Osteoblast (primary cell): ENCODE data around the gene TMEM147. TPM values are rescaled to one million over a fixed set of nuclear protein-coding genes. Genes with fewer than 3 reads are reported as not detected.

Experiments used
- DNase-seq: peaks from one replicate; pipeline ENCODE4 v3.0.0; 2011; ENCODE audit warnings: low spot score, mixed read lengths; ENCODE audit not compliant: insufficient read length; ENCODE audit errors: missing footprints
- H2AFZ ChIP-seq: 2 replicates; pipeline ENCODE4 v1.6.0; 2011; ENCODE audit warnings: mild to moderate bottlenecking, low read length
- H3K27ac ChIP-seq: 2 replicates; pipeline ENCODE4 v1.5.1; 2011; ENCODE audit warnings: mild to moderate bottlenecking, low read depth, low read length, moderate library complexity
- H3K27me3 ChIP-seq: 2 replicates; pipeline ENCODE4 v1.6.0; 2012; ENCODE audit warnings: mild to moderate bottlenecking, control low read depth, inconsistent platforms, low read length, moderate library complexity; ENCODE audit not compliant: insufficient read depth
- H3K36me3 ChIP-seq: 2 replicates; pipeline ENCODE4 v1.5.1; 2011; ENCODE audit warnings: mild to moderate bottlenecking, low read length, control low read depth, moderate library complexity; ENCODE audit not compliant: insufficient read depth
- H3K4me1 ChIP-seq: 2 replicates; pipeline ENCODE4 v1.5.1; 2011; ENCODE audit warnings: mild to moderate bottlenecking, low read length, control low read depth, moderate library complexity; ENCODE audit not compliant: insufficient read depth
- H3K4me2 ChIP-seq: 2 replicates; pipeline ENCODE4 v1.6.0; 2011; ENCODE audit warnings: mild to moderate bottlenecking, low read length; ENCODE audit not compliant: insufficient read depth
- H3K4me3 ChIP-seq: fragments of 200-600 bp; sonication (generic); 3 replicates; pipeline ENCODE4 v1.5.1; 2012; ENCODE audit warnings: mild to moderate bottlenecking, low read length, inconsistent platforms; ENCODE audit not compliant: insufficient read depth
- H3K79me2 ChIP-seq: 2 replicates; pipeline ENCODE4 v1.6.0; 2012; ENCODE audit warnings: mild to moderate bottlenecking, low read length, control low read depth, inconsistent platforms; ENCODE audit not compliant: insufficient read depth
- H3K9me3 ChIP-seq: 2 replicates; pipeline ENCODE4 v1.5.1; 2011; ENCODE audit warnings: low read depth, low read length, control low read depth
- H4K20me1 ChIP-seq: 2 replicates; pipeline ENCODE4 v1.6.0; 2012; ENCODE audit warnings: mild to moderate bottlenecking, low read length, control low read depth; ENCODE audit not compliant: insufficient read depth
- total RNA-seq: library from RNA; depleted of rRNA; stranded (reverse); fragments of >200 nt; gene quantifications from 2 replicates; pipeline ENCODE4 v1.2.3, GENCODE V29; 2012
- TF ChIP-seq, protein P1 (sequence below): IDR thresholded peaks from 2 replicates; pipeline ENCODE4 v1.5.1; 2011; ENCODE audit warnings: mild to moderate bottlenecking, low read depth, low read length, moderate library complexity; ENCODE audit errors: extremely low read depth

TMEM147 gene
- total RNA-seq, 1 donor = 98.8 TPM

DNA sequence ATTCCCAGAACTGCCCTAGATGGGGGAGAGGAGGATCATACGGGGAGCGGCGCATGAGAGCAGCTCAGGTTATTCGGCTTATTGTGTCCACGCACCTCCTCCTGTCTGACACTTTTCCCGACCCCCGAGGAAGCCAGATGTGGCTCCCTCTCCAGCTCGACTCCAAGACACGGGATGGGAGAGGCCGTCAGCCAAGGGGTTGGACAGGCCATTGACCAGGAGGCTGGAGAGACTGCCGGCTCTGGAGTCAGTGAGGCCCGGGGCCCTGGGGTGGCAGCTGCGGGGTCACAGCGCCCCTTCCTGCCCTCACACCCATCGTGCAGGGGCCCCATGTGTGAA is 34.8 kb upstream of the TMEM147 start:
- Histone ChIP-seq H4K20me1 (no peaks in the 10 kb centered on the region), H3K9me3 (no peaks in the 10 kb centered on the region), H3K4me2 (peak overlapping the region; percentile 82), H3K4me1 (peaks cover 19% of the 10 kb centered on the region), H3K27ac (no peak overlapping the region), H2AFZ (no peak overlapping the region), H3K79me2 (no peaks in the 10 kb centered on the region), H3K36me3 (no peaks in the 10 kb centered on the region), H3K27me3 (peaks cover 41% of the 10 kb centered on the region), H3K4me3 (peak overlapping the region; percentile 64)
- DNase-seq = no peak
- TF ChIP-seq, protein P1, sequence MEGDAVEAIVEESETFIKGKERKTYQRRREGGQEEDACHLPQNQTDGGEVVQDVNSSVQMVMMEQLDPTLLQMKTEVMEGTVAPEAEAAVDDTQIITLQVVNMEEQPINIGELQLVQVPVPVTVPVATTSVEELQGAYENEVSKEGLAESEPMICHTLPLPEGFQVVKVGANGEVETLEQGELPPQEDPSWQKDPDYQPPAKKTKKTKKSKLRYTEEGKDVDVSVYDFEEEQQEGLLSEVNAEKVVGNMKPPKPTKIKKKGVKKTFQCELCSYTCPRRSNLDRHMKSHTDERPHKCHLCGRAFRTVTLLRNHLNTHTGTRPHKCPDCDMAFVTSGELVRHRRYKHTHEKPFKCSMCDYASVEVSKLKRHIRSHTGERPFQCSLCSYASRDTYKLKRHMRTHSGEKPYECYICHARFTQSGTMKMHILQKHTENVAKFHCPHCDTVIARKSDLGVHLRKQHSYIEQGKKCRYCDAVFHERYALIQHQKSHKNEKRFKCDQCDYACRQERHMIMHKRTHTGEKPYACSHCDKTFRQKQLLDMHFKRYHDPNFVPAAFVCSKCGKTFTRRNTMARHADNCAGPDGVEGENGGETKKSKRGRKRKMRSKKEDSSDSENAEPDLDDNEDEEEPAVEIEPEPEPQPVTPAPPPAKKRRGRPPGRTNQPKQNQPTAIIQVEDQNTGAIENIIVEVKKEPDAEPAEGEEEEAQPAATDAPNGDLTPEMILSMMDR = no peak

DNA sequence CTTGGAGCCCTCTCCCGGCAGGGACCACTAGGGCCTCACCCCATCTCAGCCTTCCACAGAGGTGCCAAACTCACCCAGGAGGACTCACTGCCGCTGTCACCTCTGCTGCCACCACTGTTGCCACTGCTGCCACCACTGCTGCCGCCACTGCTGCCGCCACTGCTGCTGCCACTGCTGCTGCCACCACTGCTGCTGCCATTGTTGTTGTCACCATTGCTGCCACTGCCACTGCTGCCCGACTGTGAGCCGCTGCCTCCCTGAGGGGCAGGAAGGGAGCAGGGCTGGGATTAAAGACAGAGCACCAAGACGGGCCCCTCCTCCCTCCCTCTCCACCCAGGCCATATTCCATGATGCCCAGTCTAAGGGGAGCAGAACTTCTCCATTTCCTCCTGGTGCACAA is 34.1 kb upstream of the TMEM147 start:
- peaks cover 41% of the 10 kb centered on the region for H3K27me3 ChIP-seq
- no peaks in the 10 kb centered on the region for H3K36me3 ChIP-seq
- TF ChIP-seq, protein P1 = no peak
- H2AFZ ChIP-seq = no peak overlapping the region
- no peak overlapping the region for H3K27ac ChIP-seq
- no peaks in the 10 kb centered on the region for H3K79me2 ChIP-seq
- H3K4me1 ChIP-seq = peaks cover 19% of the 10 kb centered on the region
- no peak overlapping the region for H3K4me3 ChIP-seq
- H3K4me2 ChIP-seq = no peak overlapping the region
- no peaks in the 10 kb centered on the region for H3K9me3 ChIP-seq
- no peaks in the 10 kb centered on the region for H4K20me1 ChIP-seq
- no peak for DNase-seq

DNA sequence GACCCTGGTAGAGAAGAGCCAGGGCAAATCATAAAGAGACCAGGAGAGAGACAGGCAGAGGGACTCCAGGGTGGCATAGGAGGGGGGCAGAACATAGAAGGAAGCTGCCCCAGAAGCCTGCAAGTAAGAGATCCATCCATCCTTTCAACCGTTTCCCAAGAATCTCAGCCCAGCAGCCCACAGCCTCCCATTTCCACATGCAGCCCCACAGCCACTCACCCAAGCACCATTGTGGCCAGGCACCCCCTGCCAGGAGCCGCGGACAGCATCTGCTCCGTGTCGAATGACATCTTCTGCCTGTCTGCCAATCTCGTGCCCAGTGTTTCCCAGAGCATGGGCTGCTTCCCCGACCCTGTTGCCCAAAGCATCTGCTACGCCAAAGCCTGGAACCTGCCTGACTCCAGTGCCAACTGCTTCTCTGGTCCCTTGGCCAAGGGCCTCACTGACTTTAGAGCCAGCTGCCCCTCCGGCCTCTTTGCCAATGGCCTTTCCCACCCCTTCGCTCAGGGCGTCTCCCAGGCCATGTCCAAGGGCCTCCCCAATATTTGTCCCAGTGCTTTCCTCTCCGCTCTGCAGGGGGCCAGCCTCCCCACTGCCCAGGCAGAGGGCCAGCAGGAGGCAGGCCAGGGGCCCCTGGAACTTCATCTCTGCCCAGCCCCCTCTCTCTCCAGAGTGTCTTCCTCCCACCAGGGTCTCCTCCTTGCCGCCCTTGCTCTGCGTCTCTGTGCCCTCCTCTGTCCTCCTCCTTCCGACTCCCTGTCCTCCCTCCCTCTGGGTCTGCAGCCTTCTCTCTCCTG is 32.4 kb upstream of the TMEM147 start:
- Histone ChIP-seq H2AFZ (no peak overlapping the region), H3K4me3 (no peak overlapping the region), H3K9me3 (no peaks in the 10 kb centered on the region), H3K27ac (no peak overlapping the region), H3K4me2 (peak overlapping the region; percentile 72), H4K20me1 (no peaks in the 10 kb centered on the region), H3K79me2 (no peaks in the 10 kb centered on the region), H3K4me1 (peaks cover 21% of the 10 kb centered on the region), H3K27me3 (peaks cover 28% of the 10 kb centered on the region), H3K36me3 (no peaks in the 10 kb centered on the region)
- peak; percentile 54 for DNase-seq
- TF ChIP-seq, protein P1 = no peak

DNA sequence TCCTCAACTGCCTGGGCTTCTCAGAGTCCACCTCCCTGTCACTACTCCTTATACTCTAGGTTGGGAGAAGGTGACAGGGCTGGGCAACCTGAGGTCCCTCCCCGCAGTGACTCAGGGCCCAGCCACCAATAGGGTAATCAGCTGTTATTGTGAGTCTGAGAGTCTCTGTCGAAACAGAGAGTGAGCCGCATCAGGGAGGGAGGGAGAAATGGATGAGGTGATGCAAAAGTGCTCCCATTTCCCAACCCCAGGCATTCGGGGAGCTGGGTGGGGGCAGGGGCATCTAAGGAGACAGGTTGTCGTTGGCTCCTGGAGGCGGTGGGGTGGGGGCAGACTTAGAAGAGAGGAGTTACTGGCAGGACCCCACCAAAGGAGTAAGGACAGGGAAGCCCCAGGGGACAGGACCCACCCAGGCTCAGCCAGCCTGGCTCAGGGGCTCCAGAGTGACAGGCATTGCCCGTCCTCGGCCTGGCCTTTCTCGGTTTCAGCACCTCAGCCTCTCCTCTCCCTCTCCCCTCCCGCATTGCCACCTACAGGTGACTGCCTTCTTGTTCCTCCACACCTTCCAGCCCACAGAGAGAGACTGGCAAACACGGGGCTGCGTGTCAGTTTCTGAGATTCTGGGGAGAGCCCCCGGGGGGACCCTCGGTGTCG is 31.7 kb upstream of the TMEM147 start, which contains the start of gene DMKN:
DMKN (minus strand) TSS at position 22 of the 654 bp plus-strand sequence. CDS start 174 bp downstream, outside the sequence.
- Histone ChIP-seq H3K4me2 (peak within 1 kb of the TSS; percentile 72), H3K4me1 (peaks cover 26% of the 10 kb centered on the region), H3K9me3 (no peaks in the 10 kb centered on the region), H3K27me3 (peaks cover 22% of the 10 kb centered on the region), H4K20me1 (no peaks in the 10 kb centered on the region), H3K27ac (peak within 1 kb of the TSS; percentile 45), H2AFZ (peak within 1 kb of the TSS; percentile 69), H3K79me2 (no peaks in the 10 kb centered on the region), H3K36me3 (no peaks in the 10 kb centered on the region), H3K4me3 (peak within 1 kb of the TSS; percentile 56)
- peak; percentile 97 for DNase-seq
- TF ChIP-seq, protein P1 = peak; percentile 5
